Hepatocyte (in vitro differentiated cells): ENCODE data around the gene JAK1.

Source experiments
- EZH2 ChIP-seq: fragments of 200-600 bp; sonication (generic); IDR thresholded peaks from 2 replicates; pipeline ENCODE4 v1.6.1; 2016; ENCODE audit warnings: antibody characterized with exemption, mild to moderate bottlenecking, borderline replicate concordance
- EZH2phosphoT487 ChIP-seq: fragments of 200-600 bp; sonication (generic); IDR thresholded peaks from one replicate; pipeline ENCODE4 v1.6.1; 2018; ENCODE audit warnings: antibody characterized with exemption, mild to moderate bottlenecking, low read depth, moderate library complexity; ENCODE audit not compliant: unreplicated experiment, severe bottlenecking
- TF ChIP-seq, protein P1 (sequence below): fragments of 200-600 bp; sonication (generic); IDR thresholded peaks from 2 replicates; pipeline ENCODE4 v1.5.1; 2016; ENCODE audit warnings: antibody characterized with exemption, mild to moderate bottlenecking; ENCODE audit not compliant: poor library complexity

DNA sequence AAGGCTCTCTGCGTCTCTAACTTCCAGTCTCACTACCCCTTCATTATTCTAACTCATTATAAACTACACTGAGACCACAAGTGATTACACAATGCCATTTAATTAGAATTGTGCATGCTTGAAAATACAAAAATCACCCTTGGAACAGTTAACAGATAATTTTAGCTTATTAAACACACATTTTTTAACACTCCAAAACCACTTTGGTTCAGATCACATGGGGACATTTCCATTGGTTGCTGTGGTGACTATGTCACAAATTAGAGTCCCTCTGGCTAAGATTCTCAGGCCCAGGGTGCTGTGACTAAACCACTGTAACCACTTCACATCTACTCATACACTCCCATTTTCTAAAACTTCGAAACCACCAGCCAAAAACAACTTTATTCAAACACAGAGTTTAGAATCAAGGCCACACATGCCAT lies 43.0 kb downstream of the JAK1 start:
- TF ChIP-seq, protein P1, sequence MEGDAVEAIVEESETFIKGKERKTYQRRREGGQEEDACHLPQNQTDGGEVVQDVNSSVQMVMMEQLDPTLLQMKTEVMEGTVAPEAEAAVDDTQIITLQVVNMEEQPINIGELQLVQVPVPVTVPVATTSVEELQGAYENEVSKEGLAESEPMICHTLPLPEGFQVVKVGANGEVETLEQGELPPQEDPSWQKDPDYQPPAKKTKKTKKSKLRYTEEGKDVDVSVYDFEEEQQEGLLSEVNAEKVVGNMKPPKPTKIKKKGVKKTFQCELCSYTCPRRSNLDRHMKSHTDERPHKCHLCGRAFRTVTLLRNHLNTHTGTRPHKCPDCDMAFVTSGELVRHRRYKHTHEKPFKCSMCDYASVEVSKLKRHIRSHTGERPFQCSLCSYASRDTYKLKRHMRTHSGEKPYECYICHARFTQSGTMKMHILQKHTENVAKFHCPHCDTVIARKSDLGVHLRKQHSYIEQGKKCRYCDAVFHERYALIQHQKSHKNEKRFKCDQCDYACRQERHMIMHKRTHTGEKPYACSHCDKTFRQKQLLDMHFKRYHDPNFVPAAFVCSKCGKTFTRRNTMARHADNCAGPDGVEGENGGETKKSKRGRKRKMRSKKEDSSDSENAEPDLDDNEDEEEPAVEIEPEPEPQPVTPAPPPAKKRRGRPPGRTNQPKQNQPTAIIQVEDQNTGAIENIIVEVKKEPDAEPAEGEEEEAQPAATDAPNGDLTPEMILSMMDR, result no peak
- TF ChIP-seq EZH2 (no peak), EZH2phosphoT487 (no peak)
